GM19372 (cell line): ENCODE measurements around the gene PRR5L.

Experiments
- ATAC-seq: cut with Tn5 transposase; IDR thresholded peaks from one replicate; pipeline ENCODE4 v1.9.1; 2021; ENCODE audit warnings: mild to moderate bottlenecking, low read depth, moderate library complexity; ENCODE audit not compliant: unreplicated experiment

The PRR5L gene

GRCh38 chr11:36452961-36453360, 156.9 kb downstream of the PRR5L start:
- no peak for ATAC-seq

- no peak for ATAC-seq
Measured at GRCh38 chr11:36453678-36454077, 157.6 kb downstream of the PRR5L start.

GRCh38 chr11:36454551-36454940, 158.5 kb downstream of the PRR5L start:
- no peak for ATAC-seq

GRCh38 chr11:36454941-36455631, 159.0 kb downstream of the PRR5L start:
- ATAC-seq, result no peak

- no peak for ATAC-seq
Measured at GRCh38 chr11:36455658-36456111, 159.6 kb downstream of the PRR5L start.

GRCh38 chr11:36456156-36456555, 160.1 kb downstream of the PRR5L start:
- no peak for ATAC-seq

GRCh38 chr11:36458129-36458915, 162.2 kb downstream of the PRR5L start:
- ATAC-seq, result no peak

- no peak for ATAC-seq
Measured at GRCh38 chr11:36459046-36459445, 163.0 kb downstream of the PRR5L start.

- no peak for ATAC-seq
Measured at GRCh38 chr11:36460220-36460619, 164.1 kb downstream of the PRR5L start.

GRCh38 chr11:36462321-36462720, 166.2 kb downstream of the PRR5L start:
- ATAC-seq, result no peak

GRCh38 chr11:36463781-36464180, 167.7 kb downstream of the PRR5L start:
- ATAC-seq, result no peak

- no peak for ATAC-seq
Measured at GRCh38 chr11:36464720-36465119, 168.6 kb downstream of the PRR5L start.

GRCh38 chr11:36465449-36466163, 169.5 kb downstream of the PRR5L start:
- ATAC-seq, result no peak

GRCh38 chr11:36467012-36467411, 170.9 kb downstream of the PRR5L start:
- no peak for ATAC-seq

- ATAC-seq, result no peak
Measured at GRCh38 chr11:36467916-36468315, 171.8 kb downstream of the PRR5L start.

GRCh38 chr11:36469063-36469462, 173.0 kb downstream of the PRR5L start:
- ATAC-seq, result no peak

GRCh38 chr11:36469881-36470802, 174.1 kb downstream of the PRR5L start:
- ATAC-seq, result no peak

- no peak for ATAC-seq
Measured at GRCh38 chr11:36471577-36471976, 175.5 kb downstream of the PRR5L start.

- ATAC-seq, result no peak
Measured at GRCh38 chr11:36475192-36475591, 179.1 kb downstream of the PRR5L start.

GRCh38 chr11:36478700-36479329, 182.7 kb downstream of the PRR5L start:
- no peak for ATAC-seq
